ENCODE results near the gene DDX49. TPM values are rescaled to one million over a fixed set of nuclear protein-coding genes. Genes with fewer than 3 reads are reported as not detected.
A peak's percentile ranks its signal among the peaks of the same experiment; 100 is the strongest.

Gene DDX49
- total and polyA plus RNA-seq, 10 donors: 31.0 to 48.0 (median 36.6) TPM

- 25 to 28% (median 27%) methylated on average over 22 to 26 of the region's 26 CpGs for WGBS, 5 donors
- H3K4me3 ChIP-seq: peak overlapping the region in 1 of 8 donors; percentile 23
- H3K36me3 ChIP-seq: no peaks in the 10 kb centered on the region
- peaks cover 0 to 19% (median 11%) of the 10 kb centered on the region in 6 donors for H3K4me1 ChIP-seq
- H3K27ac ChIP-seq: no peak overlapping the region
- DNase-seq: no peak
- intact Hi-C loops (cut with DNase I; ENCODE audit: low total_unique reads): no loop called here
- TF ChIP-seq POLR2A (IDR thresholded peaks at IDR 0.05) (no peak), POLR2AphosphoS5 (IDR thresholded peaks at IDR 0.05) (no peak), CTCF (IDR thresholded peaks at IDR 0.05 in 8 of 11, conservative IDR thresholded peaks at IDR 0.05 in 3 of 11) (no peak)
- H3K9me3 ChIP-seq: no peaks in the 10 kb centered on the region
- peaks cover 0 to 28% (median 0%) of the 10 kb centered on the region in 7 donors for H3K27me3 ChIP-seq (replicated peaks in 1 of 7)
Measured at GRCh38 chr19:18961767-18962620, 42.5 kb downstream of the DDX49 start.

- peaks cover 0 to 40% (median 27%) of the 10 kb centered on the region in 6 donors for H3K4me1 ChIP-seq
- peaks cover 0 to 5% (median 0%) of the 10 kb centered on the region in 8 donors for H3K9me3 ChIP-seq
- intact Hi-C loops (cut with DNase I; ENCODE audit: low total_unique reads): no loop called here
- H3K4me3 ChIP-seq: no peak overlapping the region
- H3K36me3 ChIP-seq: no peaks in the 10 kb centered on the region
- H3K27ac ChIP-seq: no peak overlapping the region
- peaks cover 0 to 28% (median 0%) of the 10 kb centered on the region in 7 donors for H3K27me3 ChIP-seq (replicated peaks in 1 of 7)
- TF ChIP-seq POLR2AphosphoS5 (IDR thresholded peaks at IDR 0.05): no peak
- no peak for TF ChIP-seq POLR2A (IDR thresholded peaks at IDR 0.05)
- no peak for TF ChIP-seq CTCF (IDR thresholded peaks at IDR 0.05 in 8 of 11, conservative IDR thresholded peaks at IDR 0.05 in 3 of 11)
- whole genome bisulfite sequencing, 5 donors: 87 to 96% (median 93%) methylated on average over 9 of the region's 9 CpGs
- no peak for DNase-seq
Measured at GRCh38 chr19:18964121-18964520, 44.6 kb downstream of the DDX49 start.

GRCh38 chr19:18966307-18966706 is 46.8 kb downstream of the DDX49 start:
- Histone ChIP-seq H3K27ac (peak overlapping the region in 6 of 8 donors; percentile 73 to 91 (median 88)), H3K4me1 (peaks cover 0 to 61% (median 37%) of the 10 kb centered on the region in 6 donors), H3K27me3 (replicated peaks in 1 of 7) (peaks cover 0 to 26% (median 0%) of the 10 kb centered on the region in 7 donors), H3K9me3 (peaks cover 0 to 5% (median 0%) of the 10 kb centered on the region in 8 donors), H3K4me3 (no peak overlapping the region), H3K36me3 (no peaks in the 10 kb centered on the region)
- intact Hi-C loops (cut with DNase I; ENCODE audit: low total_unique reads): no loop called here
- no peak for TF ChIP-seq POLR2AphosphoS5 (IDR thresholded peaks at IDR 0.05)
- no peak for TF ChIP-seq POLR2A (IDR thresholded peaks at IDR 0.05)
- DNase-seq: no peak
- WGBS, 5 donors: 34 to 67% (median 54%) methylated on average over 4 of the region's 4 CpGs

- peaks cover 0 to 5% (median 0%) of the 10 kb centered on the region in 8 donors for H3K9me3 ChIP-seq
- intact Hi-C loops (cut with DNase I; ENCODE audit: low total_unique reads): no loop called here
- peaks cover 0 to 22% (median 0%) of the 10 kb centered on the region in 7 donors for H3K27me3 ChIP-seq (replicated peaks in 1 of 7)
- H3K36me3 ChIP-seq: no peaks in the 10 kb centered on the region
- peaks cover 0 to 64% (median 41%) of the 10 kb centered on the region in 6 donors for H3K4me1 ChIP-seq
- WGBS, 5 donors: 9 to 19% (median 14%) methylated on average over 11 of the region's 11 CpGs
- H3K27ac ChIP-seq: peak overlapping the region; percentile 71 to 92 (median 88)
- peak overlapping the region in 1 of 8 donors; percentile 39 for H3K4me3 ChIP-seq
- no peak for TF ChIP-seq CTCF (IDR thresholded peaks at IDR 0.05 in 8 of 11, conservative IDR thresholded peaks at IDR 0.05 in 3 of 11)
- TF ChIP-seq POLR2A (IDR thresholded peaks at IDR 0.05): no peak
- peak in 2 of 3 donors; percentile 64 to 90 for TF ChIP-seq POLR2AphosphoS5 (IDR thresholded peaks at IDR 0.05)
- peak; percentile 88 for DNase-seq
Measured at GRCh38 chr19:18967358-18968146, 48.0 kb downstream of the DDX49 start.
